PC-3 (cell line): Measurements from ENCODE around the gene IGFL3.

Experiments
- CTCF ChIP-seq: fragments of 300-600 bp; sonication (generic); conservative IDR thresholded peaks from 2 replicates; pipeline ENCODE4 v1.5.1; 2017; ENCODE audit warnings: antibody characterized with exemption, low read depth, mild to moderate bottlenecking, low read length
- EZH2phosphoT487 ChIP-seq: fragments of 300-600 bp; sonication (generic); IDR thresholded peaks from 2 replicates; pipeline ENCODE4 v1.6.1; 2018; ENCODE audit warnings: mild to moderate bottlenecking, antibody characterized with exemption, low read length, borderline replicate concordance

GRCh38 chr19:46082728-46083050 lies 41.8 kb downstream of the IGFL3 start:
- TF ChIP-seq EZH2phosphoT487 (no peak), CTCF (no peak)
